Measurements from ENCODE around the gene SWI5.
A peak's percentile ranks its signal among the peaks of the same experiment; 100 is the strongest.

SWI5 gene

GRCh38 chr9:128296340-128297220 is 20.5 kb downstream of the SWI5 start:
- TF ChIP-seq CTCF (IDR thresholded peaks at IDR 0.05; ENCODE audit: insufficient read depth, missing control alignments): no peak
- FAIRE-seq (no peak), DNase-seq (ENCODE audit: insufficient read length, low spot score) (no peak)

- TF ChIP-seq CTCF (IDR thresholded peaks at IDR 0.05; ENCODE audit: insufficient read depth, missing control alignments): no peak
- DNase-seq (ENCODE audit: insufficient read length, low spot score) (no peak), FAIRE-seq (no peak)
Observed at GRCh38 chr9:128297221-128297773, 21.2 kb downstream of the SWI5 start.

DNA sequence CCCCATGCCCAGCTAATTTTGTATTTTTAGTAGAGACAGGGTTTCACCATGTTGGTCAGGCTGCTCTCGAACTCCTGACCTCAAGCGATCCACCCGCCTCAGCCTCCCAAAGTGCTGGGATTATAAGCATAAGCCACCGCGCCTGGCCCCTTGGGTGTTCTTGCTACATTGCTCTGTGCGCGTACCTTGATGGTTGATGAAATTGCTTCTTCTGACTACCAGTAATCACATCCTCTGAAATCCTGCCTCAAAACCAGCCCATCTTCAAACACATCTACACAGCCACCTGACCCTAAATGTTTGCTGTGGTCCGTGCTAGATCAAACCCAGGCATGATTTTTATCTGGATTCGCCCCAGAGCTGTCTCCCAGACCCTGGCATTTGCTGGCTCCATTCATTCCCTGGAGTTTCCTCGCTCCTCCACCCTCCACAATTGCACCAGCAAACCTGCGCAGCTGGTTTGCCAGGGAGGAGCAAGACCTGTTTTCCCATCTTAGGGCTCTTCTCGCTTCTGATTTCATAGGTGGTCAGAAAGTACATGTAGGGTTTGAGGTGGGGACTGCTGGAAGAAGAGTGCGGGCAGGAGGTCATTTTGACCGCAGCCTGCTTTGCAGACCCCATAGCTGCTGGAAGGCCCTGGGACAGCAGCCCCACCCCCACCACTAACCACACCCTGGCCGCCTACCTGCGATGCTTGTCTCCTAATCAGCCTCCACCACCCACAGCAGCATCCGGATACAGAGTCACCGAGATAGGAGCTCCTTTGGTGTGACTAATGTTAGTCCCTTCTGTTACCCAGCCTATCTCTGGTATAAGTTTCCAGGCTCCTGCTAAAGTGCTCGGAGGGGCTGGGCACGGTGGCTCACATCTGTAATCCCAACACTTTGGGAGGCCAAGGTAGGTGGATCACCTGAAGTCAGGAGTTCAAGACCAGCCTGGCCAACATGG is 22.7 kb downstream of the SWI5 start:
- FAIRE-seq (no peak), DNase-seq (ENCODE audit: insufficient read length, low spot score) (no peak)
- no peak for TF ChIP-seq CTCF (IDR thresholded peaks at IDR 0.05; ENCODE audit: insufficient read depth, missing control alignments)

GRCh38 chr9:128304136-128304970 is 28.3 kb downstream of the SWI5 start:
- FAIRE-seq: no peak
- TF ChIP-seq CTCF (IDR thresholded peaks at IDR 0.05; ENCODE audit: insufficient read depth, missing control alignments): no peak
- no peak for DNase-seq (ENCODE audit: insufficient read length, low spot score)

DNA sequence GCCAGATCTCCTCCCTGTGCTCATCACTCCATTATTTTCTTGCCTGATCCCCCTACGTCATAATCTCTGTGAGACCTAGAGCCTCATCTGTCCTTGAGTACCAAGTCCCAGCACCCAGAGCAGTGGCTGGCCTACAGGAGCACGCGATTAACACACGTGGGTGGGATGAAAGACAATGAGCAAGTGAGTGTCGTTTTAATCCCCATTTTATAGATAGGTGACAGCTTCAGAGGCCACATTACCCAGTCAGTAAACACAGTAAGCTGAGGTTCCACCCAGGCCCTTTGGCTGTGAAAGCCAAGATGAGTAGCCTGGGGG is 28.9 kb downstream of the SWI5 start:
- no peak for TF ChIP-seq CTCF (IDR thresholded peaks at IDR 0.05; ENCODE audit: insufficient read depth, missing control alignments)
- DNase-seq (ENCODE audit: insufficient read length, low spot score) (peak; percentile 76), FAIRE-seq (no peak)

GRCh38 chr9:128309551-128309950 is 33.5 kb downstream of the SWI5 start:
- DNase-seq (ENCODE audit: insufficient read length, low spot score) (no peak), FAIRE-seq (no peak)
- TF ChIP-seq CTCF (IDR thresholded peaks at IDR 0.05; ENCODE audit: insufficient read depth, missing control alignments): no peak

Measured in D721Med (cell line).